DMS53 treated with DMSO at 0.1 percent for 48 hours (cell line): ENCODE measurements around the gene NXPH2.

Experiments used
- DNase-seq: peaks from one replicate; lab custom pipeline; 2025; ENCODE audit not compliant: unreplicated experiment; lab: John Stamatoyannopoulos, UW

The NXPH2 gene

DNA sequence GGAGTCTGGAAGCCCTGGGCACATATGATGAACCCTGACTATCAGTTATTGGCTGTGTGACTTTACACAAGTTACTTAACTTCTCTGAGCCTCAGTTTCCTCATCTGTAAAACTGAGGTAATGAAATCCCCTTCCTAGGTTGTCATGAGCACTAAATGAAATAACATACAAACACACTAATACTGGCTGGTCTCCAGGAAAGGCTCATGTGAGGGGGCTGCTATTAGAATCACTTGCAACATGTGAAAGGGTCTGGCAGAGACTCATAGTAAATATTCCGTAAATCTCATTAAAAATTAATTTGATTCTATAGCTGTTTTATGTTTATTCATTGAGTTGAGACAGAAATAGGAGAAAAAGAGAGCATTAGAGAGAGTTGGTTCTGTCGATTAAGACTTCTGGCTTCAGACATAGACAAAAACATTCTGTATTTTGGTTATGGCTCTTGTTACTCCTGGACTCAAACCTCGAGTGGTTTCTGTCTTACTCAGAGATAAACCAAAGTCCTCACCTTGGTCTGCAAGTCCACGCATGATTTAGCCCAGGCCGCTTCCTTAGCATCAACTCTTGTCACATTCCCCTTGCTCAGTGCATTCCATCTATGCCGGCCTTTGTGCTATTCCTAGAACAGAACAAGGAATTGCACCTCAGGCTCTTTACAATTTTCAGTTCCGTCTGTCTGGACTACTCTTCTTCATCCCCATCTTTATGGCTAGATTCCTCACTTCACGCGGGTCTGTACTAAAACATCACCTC is 139.1 kb downstream of the NXPH2 start:
- no peak for DNase-seq

DNA sequence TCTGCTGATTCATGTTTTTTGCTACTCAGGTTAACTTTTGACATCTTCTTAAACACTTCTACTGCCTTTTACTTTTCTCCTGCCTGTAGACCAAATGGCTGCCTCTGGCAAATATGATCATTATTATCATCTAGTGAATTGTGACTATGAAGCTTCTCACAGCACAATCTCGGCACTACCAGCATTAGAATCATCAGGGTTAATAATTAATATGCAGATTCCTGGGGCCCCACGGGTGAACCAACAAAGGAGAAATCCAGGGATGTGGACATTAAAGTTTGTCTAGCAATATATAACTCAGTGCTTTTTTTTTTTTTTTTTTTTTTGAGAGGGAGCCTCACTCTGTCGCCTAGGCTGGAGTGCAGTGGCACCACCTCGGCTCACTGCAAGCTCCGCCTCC is 142.5 kb downstream of the NXPH2 start:
- no peak for DNase-seq

DNA sequence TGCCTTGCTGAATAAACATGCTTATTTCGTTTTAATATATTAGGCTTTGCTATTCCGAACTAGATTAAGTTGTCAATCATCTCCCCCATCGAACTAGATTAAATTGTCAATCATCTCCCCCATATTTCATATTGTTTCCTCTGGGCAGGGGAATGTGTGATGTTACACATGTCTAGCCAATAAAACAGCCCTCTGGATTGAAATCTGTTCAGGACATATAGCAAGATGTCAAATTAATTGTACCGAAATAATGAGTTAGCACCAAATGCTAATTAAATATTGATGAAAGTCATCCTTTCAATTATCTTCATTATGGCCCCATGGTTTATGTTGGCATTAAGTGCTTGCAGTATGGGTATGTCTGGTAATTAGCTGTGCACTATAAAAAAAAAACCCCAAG is 143.1 kb downstream of the NXPH2 start:
- no peak for DNase-seq

DNA sequence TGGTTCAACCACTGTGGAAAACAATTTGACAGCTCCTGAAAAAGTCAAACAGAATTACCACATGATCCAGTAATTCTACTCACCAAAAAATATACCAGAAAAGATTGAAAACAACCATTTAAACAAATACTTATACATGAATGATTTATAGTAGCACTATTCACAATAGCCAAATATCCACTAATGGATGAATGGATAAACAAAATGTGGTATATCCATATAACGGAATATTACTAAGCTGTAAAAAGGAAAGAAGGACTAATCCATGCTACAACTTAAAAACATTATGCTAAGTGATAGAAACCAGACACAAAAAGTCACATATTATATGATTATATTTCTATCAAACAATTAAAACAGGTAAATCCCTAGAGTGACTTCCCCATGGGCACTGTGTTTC is 147.1 kb downstream of the NXPH2 start:
- DNase-seq, result no peak

DNA sequence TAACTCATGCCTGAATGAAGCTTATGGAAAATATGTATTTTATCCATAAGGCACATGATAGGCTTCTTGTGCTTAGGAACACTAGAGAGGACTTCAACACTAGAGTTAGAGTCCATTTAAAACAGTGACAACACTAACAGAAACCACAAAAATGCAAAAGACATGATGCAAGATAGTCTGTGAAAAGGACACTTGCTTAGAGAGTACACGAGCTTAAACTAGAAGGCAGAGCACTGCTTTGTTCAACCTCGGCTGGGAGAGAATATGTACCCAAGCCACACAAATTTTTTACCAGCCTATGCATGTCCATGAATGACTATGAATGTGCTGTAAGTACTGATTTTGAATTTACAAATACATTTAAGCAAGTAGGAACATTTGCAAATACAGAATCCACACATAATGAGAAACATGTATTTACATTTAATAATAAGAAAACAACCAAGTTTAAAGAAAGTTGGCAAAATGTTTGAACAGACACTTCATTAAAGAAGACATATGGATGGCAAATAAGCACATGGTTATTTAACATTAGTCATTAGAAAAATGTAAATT is 148.0 kb downstream of the NXPH2 start:
- no peak for DNase-seq

DNA sequence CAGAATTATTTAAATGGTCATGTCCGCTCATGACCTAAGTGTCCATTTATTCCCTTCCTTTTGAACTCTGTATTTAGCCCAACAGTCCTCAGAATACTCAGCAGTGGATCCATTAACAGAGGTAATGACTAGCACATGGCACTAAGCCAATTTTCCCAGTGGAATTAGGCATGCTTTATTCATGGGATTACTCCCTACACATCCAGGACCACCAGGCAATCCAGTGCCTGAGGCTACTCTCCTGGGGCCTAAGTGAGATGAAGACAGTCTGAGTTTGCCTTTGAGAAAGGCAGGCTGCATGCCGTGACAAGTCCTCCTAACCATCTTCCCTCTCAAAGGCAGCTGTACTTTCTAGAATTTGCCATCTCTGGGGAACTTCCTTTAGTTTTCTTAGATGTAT is 150.0 kb downstream of the NXPH2 start:
- DNase-seq, result no peak

DNA sequence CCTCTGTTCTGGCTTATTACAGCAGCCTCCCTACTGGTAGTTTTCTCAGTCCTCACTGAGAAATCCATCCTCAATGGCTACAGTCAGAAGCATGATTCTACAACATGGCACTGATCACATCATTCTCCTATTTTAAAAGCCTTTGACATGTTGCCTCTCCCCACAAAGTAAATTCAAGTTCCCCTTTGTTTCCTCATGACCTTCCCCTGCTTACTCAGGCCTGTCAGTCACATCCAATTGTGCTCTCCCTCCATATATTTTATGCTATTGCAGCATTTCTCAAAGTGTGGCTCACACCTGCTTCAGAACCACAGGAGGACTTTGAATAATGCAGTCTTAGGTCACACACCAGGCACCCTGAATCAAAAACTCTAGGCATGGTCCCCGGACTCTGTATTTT is 154.0 kb downstream of the NXPH2 start:
- no peak for DNase-seq

DNA sequence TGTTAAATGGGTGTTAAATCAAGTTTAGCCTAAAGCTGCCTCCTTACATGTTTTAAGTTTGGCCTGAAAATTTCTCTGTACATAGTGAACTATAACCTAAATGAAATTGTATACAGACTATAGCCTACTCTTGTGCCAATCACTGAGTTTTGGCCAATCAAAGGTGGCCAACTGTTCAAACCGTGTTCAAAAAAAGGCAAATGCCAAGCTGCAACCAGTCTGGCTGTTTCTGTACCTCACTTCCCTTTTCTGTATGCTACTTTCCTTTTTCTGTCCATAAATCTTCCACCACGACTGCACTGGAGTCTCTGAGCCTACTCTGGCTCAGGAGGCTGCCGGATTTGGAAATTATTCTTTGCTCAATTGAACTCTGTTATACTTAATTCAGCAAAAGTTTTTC is 157.6 kb downstream of the NXPH2 start:
- DNase-seq, result no peak

DNA sequence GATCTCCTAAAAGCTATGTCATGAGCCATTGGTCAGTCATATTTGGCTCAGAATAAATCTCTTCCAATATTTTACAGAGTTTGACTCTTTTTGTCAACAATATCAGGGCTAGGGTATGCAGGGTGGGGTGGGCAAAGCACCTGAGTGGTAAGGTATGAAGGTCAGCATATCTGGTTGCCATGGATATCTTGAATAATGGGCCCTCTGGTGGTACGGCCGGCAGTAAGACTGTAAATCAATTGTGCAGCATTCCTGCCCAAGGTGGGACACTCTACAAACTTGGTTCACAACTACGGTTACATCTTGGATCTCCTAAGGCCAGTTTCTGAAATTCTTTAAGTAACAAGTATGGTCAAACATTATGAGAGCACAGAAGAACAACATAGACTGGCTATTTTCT is 159.1 kb downstream of the NXPH2 start:
- no peak for DNase-seq

DNA sequence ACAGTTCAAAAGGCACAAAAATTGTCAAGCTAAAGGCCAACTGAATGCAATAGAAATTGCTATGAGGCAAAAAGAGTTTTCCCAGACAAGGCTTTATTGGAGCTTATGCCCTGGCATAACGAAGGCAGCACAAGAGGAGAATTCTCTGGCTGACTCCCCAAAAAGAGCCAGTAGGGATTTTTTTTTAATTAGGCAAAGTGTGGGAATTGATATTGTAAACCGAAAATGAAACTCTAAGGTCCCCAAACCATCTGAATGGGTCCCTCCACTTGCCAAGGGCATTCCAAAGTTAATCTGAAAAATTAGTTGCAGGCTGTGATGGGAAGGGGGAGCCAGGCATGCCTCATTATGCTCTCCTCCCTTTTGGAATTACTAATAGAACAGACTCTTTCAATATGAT is 159.8 kb downstream of the NXPH2 start:
- DNase-seq, result no peak
